Measurements from ENCODE around the gene WWC2. TPM values are rescaled to one million over a fixed set of nuclear protein-coding genes. Genes with fewer than 3 reads are reported as not detected.

Gene WWC2
- total and polyA plus RNA-seq, 12 donors, result 6.0 to 37.4 (median 31.2) TPM

GRCh38 chr4:183261953-183262775, 163.1 kb downstream of the WWC2 start:
- ATAC-seq, result peak; percentile 85 to 98 (median 93)
- peak overlapping the region in 5 of 10 donors; percentile 11 to 57 (median 43) for H3K27ac ChIP-seq
- TF ChIP-seq CTCF (IDR thresholded peaks at IDR 0.05), result peak; percentile 63 to 85 (median 71)

DNA sequence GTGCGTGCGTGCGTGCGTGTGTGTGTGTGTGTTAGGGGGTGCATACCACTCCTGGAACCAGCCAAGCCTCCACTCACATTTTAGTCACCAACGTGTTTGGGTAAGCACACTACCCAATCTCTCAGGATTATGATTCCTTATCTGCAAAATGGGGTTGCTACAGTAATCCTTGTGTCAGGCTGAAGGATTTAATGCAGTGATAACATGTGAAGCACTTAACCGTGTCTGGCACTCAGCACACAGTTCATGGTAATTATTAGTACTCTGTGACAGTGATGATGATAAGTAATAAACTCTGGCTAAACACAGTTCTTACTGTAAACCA, 163.7 kb downstream of the WWC2 start:
- TF ChIP-seq CTCF (IDR thresholded peaks at IDR 0.05), result no peak
- no peak overlapping the region for H3K27ac ChIP-seq
- no peaks in the 10 kb centered on the region for H3K9me3 ChIP-seq
- peaks cover 0 to 87% (median 24%) of the 10 kb centered on the region in 9 donors for H3K36me3 ChIP-seq
- intact Hi-C loops (cut with DNase I), result loop anchor here in 9 of 10 donors (1.0 to 10.0 kb wide), 7 partner anchors 142 to 325 kb away; no protein-coding TSS in a partner anchor
- peaks cover 0 to 9% (median 8%) of the 10 kb centered on the region in 9 donors for H3K4me1 ChIP-seq
- 66 to 75% methylated on average over 6 of the region's 6 CpGs for WGBS, 2 donors
- ATAC-seq, result peak in 1 of 8 donors; percentile 14
- H3K27me3 ChIP-seq, result no peaks in the 10 kb centered on the region
- DNase-seq, result no peak
- no peak overlapping the region for H3K4me3 ChIP-seq

More at GRCh38 chr4:183261953-183262775, 163.1 kb downstream of the WWC2 start:
- no peaks in the 10 kb centered on the region for H3K27me3 ChIP-seq
- H3K4me3 ChIP-seq, result no peak overlapping the region
- H3K9me3 ChIP-seq, result no peaks in the 10 kb centered on the region
- peaks cover 0 to 9% (median 8%) of the 10 kb centered on the region in 9 donors for H3K4me1 ChIP-seq
- DNase-seq, result peak; percentile 69 to 79
- peaks cover 0 to 87% (median 24%) of the 10 kb centered on the region in 9 donors for H3K36me3 ChIP-seq
- WGBS, 2 donors, result 19 to 23% methylated on average over 7 of the region's 7 CpGs
- intact Hi-C loops (cut with DNase I), result loop anchor here in 9 of 10 donors (1.0 to 10.0 kb wide), 7 partner anchors 143 to 325 kb away; no protein-coding TSS in a partner anchor

GRCh38 chr4:183263787-183264386, 164.8 kb downstream of the WWC2 start:
- intact Hi-C loops (cut with DNase I), result loop anchor here in 6 of 10 donors (2.0 to 10.0 kb wide), 5 partner anchors 141 to 327 kb away; no protein-coding TSS in a partner anchor
- 83 to 84% methylated on average over 8 of the region's 8 CpGs for WGBS, 2 donors
- H3K9me3 ChIP-seq, result no peaks in the 10 kb centered on the region
- ATAC-seq, result no peak
- no peak overlapping the region for H3K4me3 ChIP-seq
- DNase-seq, result no peak
- no peak for TF ChIP-seq CTCF (IDR thresholded peaks at IDR 0.05)
- peaks cover 0 to 89% (median 28%) of the 10 kb centered on the region in 9 donors for H3K36me3 ChIP-seq
- H3K4me1 ChIP-seq, result peaks cover 0 to 9% (median 8%) of the 10 kb centered on the region in 9 donors
- no peaks in the 10 kb centered on the region for H3K27me3 ChIP-seq
- no peak overlapping the region for H3K27ac ChIP-seq

DNA sequence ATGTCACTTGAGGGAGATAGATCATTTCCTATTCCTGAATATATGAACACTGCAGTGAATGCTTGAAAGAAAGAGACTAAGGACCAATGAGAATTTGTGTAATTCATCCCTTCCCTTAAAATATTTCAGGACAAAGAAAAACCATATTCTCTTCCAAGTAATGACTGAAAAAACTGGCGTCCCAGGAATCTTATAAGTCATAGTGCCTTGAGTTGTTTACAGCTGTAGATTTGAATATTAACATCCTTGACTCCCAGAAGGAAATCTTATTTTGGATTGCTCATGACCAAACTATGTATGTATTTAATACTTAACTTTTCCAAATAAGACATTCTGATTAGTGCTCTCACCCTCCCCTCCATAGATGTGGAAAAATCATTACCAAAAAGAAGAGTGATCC, 165.6 kb downstream of the WWC2 start:
- intact Hi-C loops (cut with DNase I), result loop anchor here in 5 of 10 donors (5.0 to 10.0 kb wide), 4 partner anchors 140 to 327 kb away; no protein-coding TSS in a partner anchor
- Histone ChIP-seq H3K9me3 (no peaks in the 10 kb centered on the region), H3K4me1 (peaks cover 0 to 9% (median 8%) of the 10 kb centered on the region in 9 donors), H3K36me3 (peaks cover 0 to 89% (median 34%) of the 10 kb centered on the region in 9 donors), H3K4me3 (no peak overlapping the region), H3K27ac (no peak overlapping the region), H3K27me3 (no peaks in the 10 kb centered on the region)
- DNase-seq, result no peak
- no peak for ATAC-seq
- no peak for TF ChIP-seq CTCF (IDR thresholded peaks at IDR 0.05)
- 77 to 86% methylated on average over 1 of the region's 1 CpG for WGBS, 2 donors
